IMR-90 (cell line): ENCODE results near the gene MED22. TPM values are rescaled to one million over a fixed set of nuclear protein-coding genes. Genes with fewer than 3 reads are reported as not detected.

Experiments used
- microRNA-seq, 2 experiments: library from miRNA; stranded (forward) in 1 of 2; unstranded in 1 of 2; fragments of 10-50 nt in 1 of 2; fragments of <30 nt in 1 of 2; gene quantifications in 1 of 2; microRNA quantifications in 1 of 2; one replicate each; pipeline versions ENCODE3 to v1.1.0; 2013 to 2020; ENCODE audit not compliant: insufficient read depth in 1 of 2, insufficient read length in 1 of 2, unreplicated experiment in 1 of 2
- polyA plus RNA-seq, 3 experiments: library from polyadenylated mRNA; depleted of rRNA; stranded (reverse); fragments of >200 nt; gene quantifications; 2 replicates each; pipeline ENCODE4 v1.2.3, GENCODE V29; 2012; ENCODE audit warnings: low replicate concordance in 1 of 3
- small RNA-seq, 5 experiments: library from RNA; depleted of rRNA; stranded (forward); fragments of <200 nt; gene quantifications; one replicate each; pipeline ENCODE3, GENCODE V24; 2012
- total RNA-seq: library from RNA; depleted of rRNA; stranded (reverse); fragments of >200 nt; gene quantifications from 2 replicates; pipeline ENCODE4 v1.2.3, GENCODE V29; 2012; rRNA removed

Gene MED22
- total and polyA plus RNA-seq, 2 of the 4 experiments (the other 2 are of a cell fraction), result 7.9 to 28.3 TPM

Small RNA genes lying within 50 kb of the gene (microRNA-seq; reads per million reads assigned to microRNA genes)
- gene RF00019 (ENCODE audit: insufficient read depth, insufficient read length), result not detected
- gene SNORD24 (ENCODE audit: insufficient read depth, insufficient read length), result not detected
- not detected for gene SNORD36A (ENCODE audit: insufficient read depth, insufficient read length)
- gene SNORD36B (ENCODE audit: insufficient read depth, insufficient read length), result not detected
- not detected for gene SNORD36C (ENCODE audit: insufficient read depth, insufficient read length)

Small RNA genes lying within 50 kb of the gene (small RNA-seq; reads per million reads assigned to genes)
- gene RF00019 (0 reads per million in 5 experiments), gene SNORD24 (0 reads per million in 5 experiments), gene SNORD36A (0 reads per million in 5 experiments), gene SNORD36B (0 reads per million in 5 experiments), gene SNORD36C (0 reads per million in 5 experiments)

Other genes starting within 250 kb of the MED22 start
- gene RALGDS, start 226.9 kb downstream of the MED22 start, total RNA-seq, result 12.2 and 13.1 TPM in 2 replicates
- gene RALGDS, start 226.9 kb downstream of the MED22 start, polyA plus RNA-seq (2012; rRNA removed), result 36.9 and 37.2 TPM in 2 replicates
- gene GBGT1, start 184.2 kb downstream of the MED22 start, total RNA-seq, result 0.83 and 1.8 TPM in 2 replicates
- 2.4 and 3.2 TPM in 2 replicates for gene GBGT1, start 184.2 kb downstream of the MED22 start, polyA plus RNA-seq (2012; rRNA removed)
- not detected in 2 replicates for gene OBP2B, start 138.9 kb downstream of the MED22 start, total RNA-seq
- gene OBP2B, start 138.9 kb downstream of the MED22 start, polyA plus RNA-seq (2012; rRNA removed), result not detected in 2 replicates
- gene ABO, start 72.9 kb downstream of the MED22 start, total RNA-seq, result not detected in 2 replicates
- not detected in 2 replicates for gene ABO, start 72.9 kb downstream of the MED22 start, polyA plus RNA-seq (2012; rRNA removed)
- gene SURF6, start 11.9 kb downstream of the MED22 start, total RNA-seq, result 6.1 and 6.4 TPM in 2 replicates
- 12.8 and 17.2 TPM in 2 replicates for gene SURF6, start 11.9 kb downstream of the MED22 start, polyA plus RNA-seq (2012; rRNA removed)
- gene RPL7A, start 87 bp upstream of the MED22 start, total RNA-seq, result 3,220 TPM in 2 replicates
- 4,034 and 4,096 TPM in 2 replicates for gene RPL7A, start 87 bp upstream of the MED22 start, polyA plus RNA-seq (2012; rRNA removed)
- gene SURF1, start 8.4 kb upstream of the MED22 start, total RNA-seq, result 10.3 and 15.1 TPM in 2 replicates
- 23.4 and 24.5 TPM in 2 replicates for gene SURF1, start 8.4 kb upstream of the MED22 start, polyA plus RNA-seq (2012; rRNA removed)
- 9.9 and 12.5 TPM in 2 replicates for gene SURF2, start 8.4 kb upstream of the MED22 start, total RNA-seq
- gene SURF2, start 8.4 kb upstream of the MED22 start, polyA plus RNA-seq (2012; rRNA removed), result 16.3 and 21.8 TPM in 2 replicates
- 512 and 532 TPM in 2 replicates for gene SURF4, start 27.9 kb upstream of the MED22 start, total RNA-seq
- 293 and 307 TPM in 2 replicates for gene SURF4, start 27.9 kb upstream of the MED22 start, polyA plus RNA-seq (2012; rRNA removed)
- 0.28 and 0.54 TPM in 2 replicates for gene STKLD1, start 28.2 kb upstream of the MED22 start, total RNA-seq
- 0.65 and 0.69 TPM in 2 replicates for gene STKLD1, start 28.2 kb upstream of the MED22 start, polyA plus RNA-seq (2012; rRNA removed)
- 16.1 and 18.3 TPM in 2 replicates for gene REXO4, start 69.9 kb upstream of the MED22 start, total RNA-seq
- gene REXO4, start 69.9 kb upstream of the MED22 start, polyA plus RNA-seq (2012; rRNA removed), result 21.8 and 23.1 TPM in 2 replicates
- under 0.01 and 0.18 TPM in 2 replicates for gene ADAMTS13, start 74.2 kb upstream of the MED22 start, total RNA-seq
- 2.8 and 3.1 TPM in 2 replicates for gene ADAMTS13, start 74.2 kb upstream of the MED22 start, polyA plus RNA-seq (2012; rRNA removed)
- 1.9 and 2.0 TPM in 2 replicates for gene CACFD1, start 111.8 kb upstream of the MED22 start, total RNA-seq
- gene CACFD1, start 111.8 kb upstream of the MED22 start, polyA plus RNA-seq (2012; rRNA removed), result 5.9 and 6.6 TPM in 2 replicates
- gene SLC2A6, start 131.0 kb upstream of the MED22 start, total RNA-seq, result 2.9 and 3.1 TPM in 2 replicates
- 8.5 and 9.3 TPM in 2 replicates for gene SLC2A6, start 131.0 kb upstream of the MED22 start, polyA plus RNA-seq (2012; rRNA removed)
- not detected in 2 replicates for gene MYMK, start 176.8 kb upstream of the MED22 start, total RNA-seq
- gene MYMK, start 176.8 kb upstream of the MED22 start, polyA plus RNA-seq (2012; rRNA removed), result not detected in 2 replicates
- gene ADAMTSL2, start 186.6 kb upstream of the MED22 start, total RNA-seq, result not detected in 2 replicates
- not detected in 2 replicates for gene ADAMTSL2, start 186.6 kb upstream of the MED22 start, polyA plus RNA-seq (2012; rRNA removed)